ENCODE measurements around the gene LAMB1.

LAMB1 gene

GRCh38 chr7:108017776-108018151 is 14.8 kb upstream of the LAMB1 start:
- peaks cover 5% of the 10 kb centered on the region for H3K27me3 Mint-ChIP-seq (ENCODE audit: low read depth)
- TF ChIP-seq CTCF (IDR thresholded peaks at IDR 0.05; ENCODE audit: unreplicated experiment in 3 of 3), result no peak
- H3K4me1 Mint-ChIP-seq, result peaks cover 14% of the 10 kb centered on the region
- H3K27ac Mint-ChIP-seq, result peak overlapping the region; percentile 1 to 77 (median 10)
- H3K36me3 Mint-ChIP-seq (ENCODE audit: low read depth), result no peaks in the 10 kb centered on the region
- H3K4me3 Mint-ChIP-seq, result no peak overlapping the region
- no peaks in the 10 kb centered on the region for H3K9me3 Mint-ChIP-seq

GRCh38 chr7:108016841-108017775 is 14.1 kb upstream of the LAMB1 start:
- peaks cover 5% of the 10 kb centered on the region for H3K27me3 Mint-ChIP-seq (ENCODE audit: low read depth)
- peaks cover 17% of the 10 kb centered on the region for H3K4me1 Mint-ChIP-seq
- H3K36me3 Mint-ChIP-seq (ENCODE audit: low read depth), result no peaks in the 10 kb centered on the region
- H3K9me3 Mint-ChIP-seq, result no peaks in the 10 kb centered on the region
- no peak overlapping the region for H3K4me3 Mint-ChIP-seq
- peak; percentile 39 to 47 (median 41) for TF ChIP-seq CTCF (IDR thresholded peaks at IDR 0.05; ENCODE audit: unreplicated experiment in 3 of 3)
- peak overlapping the region; percentile 1 to 77 (median 10) for H3K27ac Mint-ChIP-seq

DNA sequence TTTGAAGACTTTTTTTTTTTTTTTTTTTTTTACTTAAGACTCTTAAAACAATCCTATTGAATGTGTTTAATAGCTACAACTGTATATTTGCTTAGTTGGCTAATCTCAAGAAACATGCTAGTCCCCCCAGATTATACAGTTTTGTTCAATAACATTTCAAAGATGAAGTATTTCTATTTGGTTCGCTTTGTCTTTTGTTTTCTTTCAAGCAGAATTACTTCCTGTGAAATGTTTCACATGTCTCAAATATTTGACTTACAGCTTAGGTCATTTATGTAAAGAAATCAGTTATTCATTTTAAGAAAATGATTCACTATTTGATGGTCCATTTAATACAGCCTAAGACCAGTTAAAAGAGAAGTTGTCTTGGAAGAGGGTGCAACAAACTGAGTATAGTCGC is 12.8 kb upstream of the LAMB1 start:
- no peak overlapping the region for H3K4me3 Mint-ChIP-seq
- no peak for TF ChIP-seq CTCF (IDR thresholded peaks at IDR 0.05; ENCODE audit: unreplicated experiment in 3 of 3)
- H3K9me3 Mint-ChIP-seq, result no peaks in the 10 kb centered on the region
- H3K27me3 Mint-ChIP-seq (ENCODE audit: low read depth), result peaks cover 5% of the 10 kb centered on the region
- H3K4me1 Mint-ChIP-seq, result peaks cover 19% of the 10 kb centered on the region
- H3K36me3 Mint-ChIP-seq (ENCODE audit: low read depth), result no peaks in the 10 kb centered on the region
- H3K27ac Mint-ChIP-seq, result peak overlapping the region in 2 of 3 experiments; percentile 65 to 77

- Mint-ChIP-seq H3K4me1 (peaks cover 26% of the 10 kb centered on the region), H3K27me3 (ENCODE audit: low read depth) (peaks cover 5% of the 10 kb centered on the region), H3K27ac (peak overlapping the region in 2 of 3 experiments; percentile 59 to 83), H3K4me3 (no peak overlapping the region), H3K36me3 (ENCODE audit: low read depth) (no peaks in the 10 kb centered on the region), H3K9me3 (no peaks in the 10 kb centered on the region)
- TF ChIP-seq CTCF (IDR thresholded peaks at IDR 0.05; ENCODE audit: unreplicated experiment in 3 of 3), result no peak
These were observed 12.1 kb upstream of the LAMB1 start for GRCh38 chr7:108014747-108015682.

GRCh38 chr7:108014215-108014614 is 11.3 kb upstream of the LAMB1 start:
- no peak for TF ChIP-seq CTCF (IDR thresholded peaks at IDR 0.05; ENCODE audit: unreplicated experiment in 3 of 3)
- Mint-ChIP-seq H3K4me3 (no peak overlapping the region), H3K27me3 (ENCODE audit: low read depth) (peaks cover 5% of the 10 kb centered on the region), H3K36me3 (ENCODE audit: low read depth) (no peaks in the 10 kb centered on the region), H3K27ac (peak overlapping the region in 1 of 3 experiments; percentile 83), H3K9me3 (no peaks in the 10 kb centered on the region), H3K4me1 (peaks cover 26% of the 10 kb centered on the region)
